NCI-H1092 treated with DMSO at 0.1 percent for 48 hours (cell line): ENCODE measurements around the gene KRTAP10-5.
A peak's percentile ranks its signal among the peaks of the same experiment; 100 is the strongest.
"Not testable (repeated sequence)": the region's sequence is repeated elsewhere in the genome, so short reads cannot be mapped to it uniquely, and the experiment has no call there.

Experiments used
- DNase-seq: peaks from one replicate; lab custom pipeline; 2025; lab: John Stamatoyannopoulos, UW

Gene KRTAP10-5

GRCh38 chr21:44571844-44572782 is 8.3 kb downstream of the KRTAP10-5 start:
- no peak for DNase-seq

GRCh38 chr21:44571296-44571695 is 9.1 kb downstream of the KRTAP10-5 start:
- DNase-seq = no peak

- DNase-seq = no peak
Observed at GRCh38 chr21:44569861-44570517, 10.4 kb downstream of the KRTAP10-5 start.

- peak; percentile 44 for DNase-seq
Observed at GRCh38 chr21:44568667-44569556, 11.5 kb downstream of the KRTAP10-5 start.

GRCh38 chr21:44568261-44568660 is 12.1 kb downstream of the KRTAP10-5 start:
- no peak for DNase-seq

GRCh38 chr21:44567481-44568171 is 12.8 kb downstream of the KRTAP10-5 start:
- DNase-seq = no peak

GRCh38 chr21:44566403-44566802 is 14.0 kb downstream of the KRTAP10-5 start:
- DNase-seq = no peak

- DNase-seq = no peak
Observed at GRCh38 chr21:44564886-44565598, 15.4 kb downstream of the KRTAP10-5 start.

GRCh38 chr21:44564099-44564498 is 16.3 kb downstream of the KRTAP10-5 start:
- DNase-seq = no peak

- DNase-seq = no peak
Observed at GRCh38 chr21:44558695-44559094, 21.7 kb downstream of the KRTAP10-5 start, which contains the start of gene KRTAP10-3. Gene KRTAP10-3, minus strand, starts transcription at chr21:44558795. Its CDS starts 80 bp downstream, at chr21:44558715.

- DNase-seq = not testable (repeated sequence)
Observed at GRCh38 chr21:44558329-44558675, 22.1 kb downstream of the KRTAP10-5 start.

GRCh38 chr21:44557491-44558328 is 22.7 kb downstream of the KRTAP10-5 start:
- no peak for DNase-seq

GRCh38 chr21:44556879-44557278 is 23.5 kb downstream of the KRTAP10-5 start:
- DNase-seq = peak; percentile 37

GRCh38 chr21:44555200-44555875 is 25.1 kb downstream of the KRTAP10-5 start:
- DNase-seq = no peak

GRCh38 chr21:44552681-44553080 is 27.7 kb downstream of the KRTAP10-5 start:
- DNase-seq = no peak

GRCh38 chr21:44552136-44552535 is 28.3 kb downstream of the KRTAP10-5 start:
- no peak for DNase-seq

- DNase-seq = no peak
Observed at GRCh38 chr21:44551340-44551961, 29.0 kb downstream of the KRTAP10-5 start, which contains the start of gene KRTAP10-2. Gene KRTAP10-2, minus strand, starts transcription at chr21:44551505. Its CDS starts 47 bp downstream, at chr21:44551458.

- no peak for DNase-seq
Observed at GRCh38 chr21:44550807-44551206, 29.6 kb downstream of the KRTAP10-5 start.

GRCh38 chr21:44550285-44550684 is 30.1 kb downstream of the KRTAP10-5 start:
- not testable (repeated sequence) for DNase-seq
